SIG-M5 treated with dmso at 0.1 percent for 504 hours (cell line): ENCODE measurements around the gene GRIA1.

ENCODE experiments used
- DNase-seq: peaks from one replicate; lab custom pipeline; 2025; ENCODE audit not compliant: unreplicated experiment; lab: John Stamatoyannopoulos, UW

The GRIA1 gene

GRCh38 chr5:153490118-153491037 is at the start of gene GRIA1:
GRIA1 (plus strand) TSS chr5:153490670.
- DNase-seq, result no peak

- DNase-seq, result peak; percentile 8
These were observed 44.4 kb upstream of the GRIA1 start for GRCh38 chr5:153445875-153446579.

- no peak for DNase-seq
These were observed 42.9 kb upstream of the GRIA1 start for GRCh38 chr5:153447534-153447933.

- DNase-seq, result no peak
These were observed 34.1 kb upstream of the GRIA1 start for GRCh38 chr5:153456354-153456753.

- no peak for DNase-seq
These were observed 33.5 kb upstream of the GRIA1 start for GRCh38 chr5:153456993-153457392.

- no peak for DNase-seq
These were observed 32.2 kb upstream of the GRIA1 start for GRCh38 chr5:153458268-153458667.

- no peak for DNase-seq
These were observed 31.3 kb upstream of the GRIA1 start for GRCh38 chr5:153459051-153459743.

GRCh38 chr5:153460421-153460820 is 30.0 kb upstream of the GRIA1 start:
- DNase-seq, result no peak

GRCh38 chr5:153461341-153461740 is 29.1 kb upstream of the GRIA1 start:
- DNase-seq, result no peak

- DNase-seq, result no peak
These were observed 26.7 kb upstream of the GRIA1 start for GRCh38 chr5:153463806-153464205.

- no peak for DNase-seq
These were observed 22.9 kb upstream of the GRIA1 start for GRCh38 chr5:153467546-153467945.

- DNase-seq, result no peak
These were observed 21.0 kb upstream of the GRIA1 start for GRCh38 chr5:153469423-153469822.

- no peak for DNase-seq
These were observed 19.7 kb upstream of the GRIA1 start for GRCh38 chr5:153470736-153471135.

GRCh38 chr5:153476767-153477166 is 13.7 kb upstream of the GRIA1 start:
- no peak for DNase-seq

- no peak for DNase-seq
These were observed 10.1 kb upstream of the GRIA1 start for GRCh38 chr5:153480401-153480800.

GRCh38 chr5:153483482-153483881 is 7.0 kb upstream of the GRIA1 start:
- DNase-seq, result no peak

GRCh38 chr5:153485641-153486040 is 4.8 kb upstream of the GRIA1 start:
- DNase-seq, result no peak

GRCh38 chr5:153486771-153487170 is 3.7 kb upstream of the GRIA1 start:
- no peak for DNase-seq

- no peak for DNase-seq
These were observed 859 bp upstream of the GRIA1 start for GRCh38 chr5:153489611-153490010.

GRCh38 chr5:153491038-153491744 is 721 bp downstream of the GRIA1 start:
- no peak for DNase-seq

GRCh38 chr5:153491856-153492255 is 1.4 kb downstream of the GRIA1 start:
- no peak for DNase-seq
